GM21825 (cell line): ENCODE results near the gene HS1BP3.

ENCODE experiments used
- ATAC-seq: cut with Tn5 transposase; IDR thresholded peaks from one replicate; pipeline ENCODE4 v1.9.1; 2021; ENCODE audit warnings: mild to moderate bottlenecking, moderate library complexity; ENCODE audit not compliant: unreplicated experiment

The HS1BP3 gene, protein sequence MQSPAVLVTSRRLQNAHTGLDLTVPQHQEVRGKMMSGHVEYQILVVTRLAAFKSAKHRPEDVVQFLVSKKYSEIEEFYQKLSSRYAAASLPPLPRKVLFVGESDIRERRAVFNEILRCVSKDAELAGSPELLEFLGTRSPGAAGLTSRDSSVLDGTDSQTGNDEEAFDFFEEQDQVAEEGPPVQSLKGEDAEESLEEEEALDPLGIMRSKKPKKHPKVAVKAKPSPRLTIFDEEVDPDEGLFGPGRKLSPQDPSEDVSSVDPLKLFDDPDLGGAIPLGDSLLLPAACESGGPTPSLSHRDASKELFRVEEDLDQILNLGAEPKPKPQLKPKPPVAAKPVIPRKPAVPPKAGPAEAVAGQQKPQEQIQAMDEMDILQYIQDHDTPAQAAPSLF

DNA sequence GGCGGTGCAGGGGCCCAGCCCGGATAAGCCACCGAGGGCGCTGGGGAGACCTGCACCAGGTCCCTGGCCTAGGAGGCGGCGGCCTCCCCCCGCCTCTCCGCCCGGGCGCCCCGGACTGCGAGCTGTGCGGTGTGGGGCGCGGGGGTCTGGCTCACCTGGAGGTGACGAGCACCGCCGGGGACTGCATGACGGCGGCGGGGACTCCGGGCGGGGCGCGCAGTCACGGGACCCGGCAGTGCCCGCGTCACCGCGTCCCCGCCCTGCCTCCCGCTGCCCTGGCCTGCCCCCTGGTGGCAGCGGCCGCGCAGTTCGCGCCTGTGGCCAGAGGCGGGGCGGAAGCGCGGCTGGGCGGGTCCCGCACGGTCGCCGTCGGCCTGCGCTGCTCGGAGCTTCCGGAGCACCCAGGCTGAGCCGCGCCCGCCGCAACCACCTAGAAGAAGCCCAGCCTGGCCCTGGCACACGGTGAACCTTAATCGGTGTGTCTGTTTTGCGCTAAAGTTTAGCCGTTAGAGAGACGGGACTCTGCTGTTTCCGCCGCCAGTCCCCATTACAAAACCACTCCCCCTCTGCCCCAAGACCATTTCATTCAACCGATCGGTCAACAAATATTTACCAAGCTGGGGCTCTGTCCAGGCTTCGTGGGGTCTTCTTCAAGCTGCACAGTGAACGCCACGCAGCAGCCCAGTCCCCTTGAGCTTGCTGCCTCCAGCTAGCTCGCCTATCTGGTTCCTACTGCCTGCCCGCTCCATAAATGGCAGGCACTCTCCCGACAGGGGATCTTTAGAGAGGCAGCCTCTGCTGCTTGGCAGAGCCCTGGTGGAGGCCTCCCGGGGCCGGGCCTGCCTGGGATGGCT is at the start of gene HS1BP3:
Gene HS1BP3, minus strand, starts transcription at position 222 of the 854 bp plus-strand sequence. Its CDS starts 35 bp downstream, at position 187.
- ATAC-seq = peak; percentile 98

DNA sequence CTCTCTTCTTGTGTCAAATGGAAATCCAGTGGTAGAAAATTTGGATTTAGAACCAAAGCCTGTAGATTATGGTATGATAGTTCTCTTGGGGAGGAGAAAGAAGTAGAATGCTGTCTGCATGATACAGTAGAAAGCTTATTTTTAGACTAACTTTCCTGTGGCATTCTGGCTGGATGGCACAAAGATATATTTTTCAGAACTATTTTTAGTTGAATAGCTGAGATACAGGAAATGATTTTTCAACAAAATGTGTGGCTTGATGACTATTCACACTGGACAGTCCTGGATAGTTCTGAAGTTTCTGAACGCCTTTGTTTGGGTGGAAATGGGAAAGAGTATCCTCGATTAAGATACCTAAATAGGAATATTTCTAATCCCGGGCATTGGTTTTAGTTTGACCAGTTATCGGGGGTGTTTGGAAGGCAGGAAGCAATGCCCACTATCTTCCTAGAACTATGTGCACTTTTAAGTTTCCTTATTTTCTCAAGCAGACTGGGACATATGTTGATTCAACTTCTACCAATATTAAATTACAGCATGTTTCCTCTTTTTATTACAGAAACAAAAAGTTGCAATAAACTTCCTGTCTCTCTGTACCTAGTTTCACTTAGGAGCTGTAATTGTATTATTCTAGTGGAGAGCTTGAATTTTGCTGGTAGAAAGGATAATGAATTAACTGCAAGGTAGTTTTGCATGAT is 48.2 kb upstream of the HS1BP3 start:
- no peak for ATAC-seq

DNA sequence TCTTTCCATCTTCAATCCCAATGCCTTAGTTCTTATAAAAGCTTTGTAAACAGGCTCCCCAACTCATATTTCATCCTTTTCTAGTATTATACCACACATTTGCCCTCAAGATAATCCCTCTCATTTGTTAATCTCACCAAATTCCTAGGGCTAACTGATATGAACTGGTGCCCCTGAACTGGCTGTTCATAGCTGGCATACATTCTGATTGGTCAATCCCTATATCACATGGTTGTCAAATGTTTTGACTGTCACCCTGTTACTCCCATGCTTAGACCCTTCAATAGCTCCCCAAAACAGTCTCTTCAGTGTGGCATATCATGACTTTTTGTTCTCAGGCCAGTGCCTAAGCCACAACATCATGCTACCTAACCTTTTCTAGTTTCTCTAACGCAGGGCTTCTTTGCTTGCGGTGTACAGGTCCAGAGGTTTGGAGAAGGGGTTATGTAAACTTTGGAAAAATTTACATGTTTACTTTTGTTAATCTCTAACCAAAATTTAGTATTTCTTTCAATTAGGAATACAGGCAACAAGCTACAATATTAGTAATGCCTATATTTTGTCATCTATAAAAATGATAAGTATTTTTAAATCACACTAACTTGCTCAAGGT is 46.5 kb upstream of the HS1BP3 start:
- ATAC-seq = no peak

DNA sequence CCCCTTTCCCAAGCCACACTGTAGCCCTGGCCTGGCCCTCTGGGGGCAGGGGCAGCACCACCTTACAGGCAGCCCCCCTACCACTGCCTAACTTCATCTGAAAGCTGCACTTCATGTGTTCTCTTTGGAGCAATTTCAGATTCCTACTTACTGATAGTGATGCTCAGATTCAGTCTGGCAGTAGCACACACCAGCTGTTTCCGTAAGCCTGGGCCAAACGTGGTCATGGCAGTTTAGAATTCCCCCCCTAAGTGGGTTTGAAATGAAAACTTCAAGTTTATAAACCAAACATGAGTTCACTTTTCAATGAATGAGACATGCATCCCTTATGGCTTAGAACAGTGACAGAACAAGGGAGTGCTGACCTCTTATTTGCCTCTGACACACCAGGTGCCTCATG is 45.5 kb upstream of the HS1BP3 start:
- ATAC-seq = no peak

DNA sequence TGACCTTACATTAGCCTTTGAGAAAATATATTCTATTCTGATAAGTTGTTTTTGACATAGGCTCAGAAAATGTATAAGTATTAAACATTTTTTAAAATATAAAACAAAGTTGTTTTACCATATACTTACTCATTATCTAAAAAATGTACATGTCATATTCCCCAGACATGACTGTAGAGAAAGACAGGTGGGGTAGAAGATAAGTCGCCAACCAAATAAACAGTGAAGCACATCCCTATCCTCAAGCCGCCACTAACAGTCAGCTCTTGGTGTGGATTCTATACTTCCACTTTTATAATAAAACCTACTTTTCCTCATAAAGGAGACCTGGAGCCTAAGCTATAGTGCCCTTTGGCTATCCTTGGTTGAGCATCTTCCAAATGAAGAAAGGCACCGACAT is 42.4 kb upstream of the HS1BP3 start:
- ATAC-seq = no peak

DNA sequence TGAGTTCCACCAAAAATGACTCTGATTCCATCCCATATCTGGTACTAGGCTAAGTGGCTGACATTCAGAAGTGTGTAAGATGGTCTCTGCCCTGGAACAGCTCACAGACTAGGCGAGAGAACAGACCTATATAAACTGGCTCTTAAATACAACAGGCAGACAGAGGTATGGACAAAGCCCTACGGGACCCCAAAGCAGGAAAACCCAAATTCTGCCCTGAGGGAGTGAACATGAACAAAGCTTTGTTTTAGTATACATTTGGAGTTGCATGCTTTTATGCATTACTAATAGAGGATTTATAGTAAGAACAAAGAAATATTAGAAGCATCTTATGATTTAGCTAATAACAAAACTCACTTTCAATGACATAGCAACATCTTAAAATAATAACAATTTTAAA is 41.2 kb upstream of the HS1BP3 start:
- no peak for ATAC-seq

DNA sequence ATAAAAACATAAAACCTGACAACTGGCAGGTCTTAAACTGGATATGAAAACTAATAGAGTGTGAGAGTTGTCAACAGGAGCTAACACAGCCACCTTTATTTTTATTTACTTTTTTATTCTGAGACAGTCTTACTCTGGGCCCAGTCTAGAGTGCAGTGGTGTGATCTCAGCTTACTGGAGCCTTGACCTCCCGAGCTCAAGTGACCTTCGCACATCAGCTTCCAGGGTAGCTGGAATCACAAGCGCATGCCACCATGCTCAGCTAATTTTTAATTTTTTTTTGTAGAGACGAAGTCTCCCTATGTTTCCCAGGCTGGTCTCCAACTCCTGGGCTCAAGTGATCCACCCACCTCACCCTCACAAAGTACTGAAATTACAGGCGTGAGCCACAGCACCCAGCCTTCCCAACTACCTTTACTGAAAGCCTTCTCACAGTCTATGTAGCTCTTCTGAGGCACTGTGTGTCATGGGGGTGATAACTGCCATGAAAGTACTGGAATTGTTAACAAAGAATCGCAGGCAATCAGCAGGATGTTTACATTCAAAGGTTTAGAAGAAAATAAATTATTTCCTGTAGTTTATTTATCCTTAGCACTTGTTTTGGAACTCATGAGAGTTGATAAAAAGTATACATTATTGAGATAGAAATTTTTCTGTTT is 40.3 kb upstream of the HS1BP3 start:
- ATAC-seq = no peak

DNA sequence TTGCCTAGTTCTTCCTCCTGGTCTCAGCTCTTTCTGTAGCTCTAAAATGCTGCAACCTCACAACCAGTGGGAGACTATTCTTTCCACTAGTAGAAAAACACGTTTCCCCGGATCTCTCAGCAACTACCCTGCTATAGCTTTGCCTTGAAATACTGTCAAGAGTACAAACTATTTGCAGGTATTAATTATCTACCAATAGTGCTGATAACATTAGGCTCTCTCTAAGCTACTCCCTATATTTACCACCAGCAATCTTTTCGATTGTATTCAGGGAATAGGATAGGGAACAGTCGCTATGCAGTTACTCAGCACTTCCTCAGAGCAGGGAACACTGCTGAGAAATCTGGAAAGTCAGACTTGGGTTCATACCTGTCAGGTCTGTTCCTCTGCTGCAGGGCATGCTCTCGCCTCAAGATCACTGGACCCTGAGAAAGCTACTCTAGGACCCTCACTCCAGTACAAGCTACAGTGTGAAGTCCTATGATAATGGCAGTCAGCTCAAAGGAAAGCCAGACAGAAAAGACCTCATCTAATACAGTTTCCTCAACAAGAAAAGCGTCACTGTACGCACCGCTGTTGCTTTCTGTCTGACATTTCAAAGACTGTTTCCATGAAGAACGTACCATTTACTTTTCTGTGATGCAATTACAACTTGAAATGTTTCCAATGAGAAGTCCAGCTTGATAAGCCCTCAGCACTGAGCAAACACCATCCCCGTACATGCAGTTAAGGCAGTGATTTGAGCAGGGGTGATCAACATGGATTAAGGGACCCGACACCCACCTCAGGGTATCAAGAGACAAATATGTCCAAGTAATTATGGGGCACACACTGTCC is 38.7 kb upstream of the HS1BP3 start:
- no peak for ATAC-seq

DNA sequence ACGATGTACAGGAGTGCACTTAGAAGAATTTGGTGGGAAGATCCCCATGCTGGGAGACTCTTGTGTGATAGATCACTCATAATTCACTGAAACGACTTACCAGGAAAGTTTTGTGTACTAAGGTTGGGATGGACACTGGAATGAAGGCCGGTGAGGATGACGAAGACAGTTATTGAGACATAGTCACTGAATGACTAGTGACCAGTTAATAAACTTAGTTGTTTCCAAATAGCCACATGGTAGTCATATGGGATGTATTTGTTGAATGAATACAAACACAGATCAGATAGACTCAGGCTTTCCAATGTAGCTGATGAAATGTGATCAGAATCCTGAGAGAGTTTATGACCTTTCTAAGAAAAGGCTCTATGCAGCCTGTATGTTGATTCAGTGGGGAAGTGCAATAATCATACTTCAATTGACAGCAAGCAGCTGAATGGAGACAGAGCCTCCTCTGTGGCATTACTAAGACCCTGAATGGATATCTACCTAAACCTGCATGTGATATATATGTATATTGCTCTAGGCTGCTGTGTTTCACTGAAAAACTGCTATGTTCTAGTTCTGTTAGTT is 36.4 kb upstream of the HS1BP3 start:
- ATAC-seq = no peak

DNA sequence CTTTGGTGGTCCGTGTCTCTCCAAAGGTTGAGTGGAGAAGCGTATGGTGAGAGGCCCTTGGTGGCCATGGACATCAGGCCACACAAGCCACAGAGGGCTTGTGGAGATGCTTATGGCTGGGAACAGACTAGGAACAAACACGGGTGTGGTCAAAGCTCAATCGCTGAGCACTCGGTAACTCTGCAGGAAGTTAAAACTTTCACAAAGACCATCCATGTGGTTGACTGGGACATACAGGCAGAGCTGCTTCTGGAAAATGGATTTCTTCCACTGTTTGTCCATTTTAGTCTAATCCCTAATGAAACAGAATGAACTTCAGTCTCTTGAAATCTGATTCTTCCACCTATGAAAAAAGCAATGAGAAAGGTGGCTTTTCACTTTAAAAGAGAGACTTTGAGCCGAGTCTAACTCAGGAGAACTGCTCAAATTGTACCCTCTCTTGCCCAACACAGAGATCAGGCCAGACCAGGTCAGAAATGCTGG is 33.7 kb upstream of the HS1BP3 start:
- no peak for ATAC-seq

DNA sequence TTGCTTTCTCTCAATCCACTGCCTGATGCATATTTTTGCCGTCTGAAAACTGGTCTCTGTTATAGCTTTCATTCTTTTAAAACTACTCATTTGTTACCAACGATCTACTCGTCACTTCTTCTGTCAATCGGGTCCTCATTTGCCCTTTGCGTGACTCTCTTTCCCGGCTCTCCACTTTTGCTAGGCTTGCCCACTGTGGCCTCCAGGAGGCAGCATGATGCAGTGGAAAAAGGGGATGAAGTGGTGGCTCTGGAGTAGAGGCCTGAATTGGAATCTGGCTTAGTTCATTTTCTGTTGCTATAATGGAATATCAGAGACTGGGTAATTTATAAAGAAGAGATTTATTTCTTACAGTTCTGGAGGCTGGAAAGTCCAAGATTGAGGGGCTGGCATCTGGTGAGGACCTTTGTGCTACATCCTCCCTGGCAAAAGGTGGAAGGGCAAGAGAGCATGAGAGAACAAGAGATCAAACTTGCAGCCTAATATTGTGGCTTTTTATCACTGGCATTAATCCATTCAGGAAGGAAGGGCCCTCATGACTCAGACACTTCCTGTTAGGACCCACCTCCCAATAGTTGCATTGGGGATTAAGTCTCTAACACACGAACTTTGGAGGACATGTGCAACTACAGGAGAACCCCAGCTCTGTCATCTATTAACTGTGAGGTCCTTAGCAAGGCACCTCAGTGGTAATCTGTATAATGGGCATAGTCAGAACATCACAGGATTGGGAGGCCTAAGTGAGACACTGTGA is 31.4 kb upstream of the HS1BP3 start:
- no peak for ATAC-seq

DNA sequence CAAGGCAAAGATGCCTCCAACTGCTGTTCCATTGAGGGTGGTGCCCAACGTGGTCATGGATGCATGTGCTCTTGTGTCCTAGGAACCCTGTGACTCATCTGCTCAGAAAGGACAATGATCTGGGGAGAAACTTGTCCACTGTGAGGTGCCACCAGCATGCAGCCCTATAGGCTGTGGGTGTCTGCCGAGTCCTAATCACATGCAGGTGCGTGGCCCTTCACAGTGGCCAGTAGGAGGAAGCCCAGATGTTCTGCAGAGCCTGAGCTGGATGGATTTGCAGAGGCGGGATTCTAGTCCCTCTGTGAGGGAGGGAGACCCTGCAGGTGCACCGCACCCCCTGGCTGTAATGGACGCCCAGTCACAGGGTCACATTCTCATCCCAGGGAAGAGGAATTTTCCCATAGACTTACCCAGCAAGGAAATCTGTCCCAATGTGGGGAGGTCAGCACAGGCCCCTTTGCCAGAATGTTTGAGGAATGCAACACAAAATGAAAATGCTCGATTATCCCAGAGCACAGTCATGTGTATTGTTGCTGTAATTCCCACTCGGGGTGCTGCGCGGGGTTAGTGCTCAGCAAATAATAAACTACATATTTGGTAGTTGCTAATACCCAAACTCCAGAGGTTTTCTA is 30.0 kb upstream of the HS1BP3 start:
- ATAC-seq = no peak

DNA sequence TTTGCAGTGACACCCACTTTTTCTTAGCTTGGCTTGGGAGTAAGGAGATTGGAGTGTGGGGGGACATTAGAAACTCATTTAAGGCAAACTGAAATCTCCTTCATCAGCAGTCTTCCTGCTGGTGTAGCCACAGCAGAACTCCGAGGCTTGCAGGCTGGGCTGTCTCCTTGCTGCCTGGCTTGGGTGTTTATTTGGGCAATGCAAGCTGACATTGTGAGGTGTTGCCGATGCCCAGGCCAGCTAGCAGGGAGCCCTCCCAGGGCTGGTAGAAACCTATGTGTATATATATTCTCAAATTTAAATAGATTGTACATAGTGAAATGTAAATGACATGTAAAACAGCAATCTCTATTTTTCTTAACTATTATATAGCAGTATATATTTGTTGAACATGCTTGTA is 27.9 kb upstream of the HS1BP3 start:
- no peak for ATAC-seq

DNA sequence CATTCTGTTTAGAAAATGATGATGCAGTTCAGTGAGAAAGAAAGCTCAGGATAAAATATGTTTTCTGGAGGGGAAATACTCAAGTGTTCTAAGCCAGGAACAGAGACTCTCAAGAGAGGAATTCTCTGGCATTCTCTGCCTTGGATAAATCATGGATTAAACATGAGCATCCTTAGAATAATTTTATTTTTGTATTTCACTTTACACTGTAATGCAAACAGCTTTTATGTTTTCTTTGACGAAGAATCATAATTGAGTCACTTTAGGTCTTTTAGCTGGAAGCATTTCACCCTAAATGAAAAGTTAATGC is 27.1 kb upstream of the HS1BP3 start:
- no peak for ATAC-seq

DNA sequence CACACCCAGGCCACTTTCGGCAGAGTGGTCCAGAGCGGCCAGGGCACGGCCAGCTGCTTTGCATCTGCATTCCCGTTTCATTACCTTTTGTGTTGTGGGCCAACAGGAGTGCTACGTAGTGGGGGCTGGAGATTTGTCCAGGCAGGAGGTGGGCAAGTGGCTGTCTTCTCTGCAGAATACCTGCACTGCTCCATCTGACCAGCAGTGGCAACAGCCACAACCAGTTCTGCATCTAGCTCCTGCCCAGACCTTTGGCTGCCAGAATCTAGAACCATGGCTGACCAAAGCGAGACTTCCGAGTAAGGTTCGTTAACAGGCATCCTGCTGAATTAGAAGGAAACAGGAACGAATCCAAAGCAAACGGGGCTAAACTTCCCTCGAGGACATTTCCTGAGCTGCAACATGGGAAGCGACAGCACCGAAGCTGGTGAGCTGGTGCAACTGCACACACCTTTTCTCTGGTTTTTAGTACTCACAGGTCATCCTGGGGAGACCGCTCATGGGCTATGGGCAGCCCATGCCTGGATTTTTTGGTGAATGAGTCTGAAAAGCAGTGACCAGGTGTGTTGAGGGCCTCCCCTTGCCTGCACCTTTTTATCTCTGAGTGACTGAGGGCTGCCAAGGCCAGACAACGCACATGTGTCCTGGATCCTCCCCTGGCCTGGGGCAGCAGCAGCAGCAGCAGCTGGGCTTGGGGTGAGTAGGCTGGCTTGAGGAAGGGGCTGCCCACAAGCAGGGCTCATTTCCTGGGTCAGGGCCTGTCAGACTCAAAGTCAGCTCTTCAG is 26.6 kb upstream of the HS1BP3 start:
- ATAC-seq = peak; percentile 25

DNA sequence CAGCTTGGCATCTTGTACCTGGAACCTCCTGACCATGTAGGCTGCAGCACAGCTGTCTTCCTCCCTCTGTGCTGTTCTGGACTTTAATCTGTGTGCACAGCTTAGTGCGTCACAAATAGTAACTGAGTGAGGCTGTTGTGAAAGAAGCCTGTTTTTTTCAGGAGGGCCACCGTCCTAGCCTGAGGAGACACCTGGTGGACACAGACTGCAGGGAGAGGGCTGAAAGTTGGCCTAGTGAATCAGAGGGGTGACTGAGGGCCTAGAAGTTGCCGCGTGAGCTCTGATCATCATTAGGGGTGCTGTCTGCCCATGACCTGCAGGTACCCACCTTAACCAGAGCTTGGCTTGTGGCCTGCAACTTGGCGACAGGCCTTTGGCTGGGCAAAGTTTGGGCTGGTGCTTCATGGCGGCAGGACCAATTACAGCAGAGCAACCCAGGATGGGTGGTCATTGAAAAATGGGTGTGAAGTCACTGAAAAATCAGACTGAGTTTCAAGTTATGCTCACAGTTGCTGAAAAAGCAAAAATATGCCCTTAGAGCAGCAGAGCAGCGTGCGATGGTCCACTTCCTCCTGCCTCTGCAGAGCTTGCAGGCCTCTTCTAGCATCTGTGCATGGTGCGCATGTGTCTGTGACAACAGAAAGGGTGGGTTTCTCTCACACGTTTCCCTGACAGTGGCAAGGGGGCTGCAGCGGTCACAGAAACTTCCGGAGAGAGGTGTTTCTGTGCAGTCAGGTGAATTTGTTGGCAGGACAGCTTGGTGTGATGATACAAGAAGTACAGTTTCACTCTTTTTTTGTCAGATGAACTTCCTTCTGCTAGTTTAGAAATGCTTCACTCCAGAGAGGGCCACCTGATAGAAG is 25.7 kb upstream of the HS1BP3 start:
- peak; percentile 57 for ATAC-seq
